GM12878 (cell line): Measurements from ENCODE around the gene HUNK. TPM values are rescaled to one million over a fixed set of nuclear protein-coding genes. Genes with fewer than 3 reads are reported as not detected.

ENCODE experiments used
- ATAC-seq: fragments of 200-7000 bp; cut with Tn5 transposase; 3 replicates; pipeline ENCODE4 v1.9.1; 2020; ENCODE audit warnings: mild to moderate bottlenecking, moderate library complexity
- BruUV-seq: library from RNA; stranded (reverse); fragments of 400-500 nt; replicated peaks from 2 replicates; lab custom pipeline; 2021; lab: Mats Ljungman, UMichigan
- CTCF ChIA-PET: fragments of 300-600 bp; sonication (Branson Sonifier 250); formaldehyde crosslinking; extraction: SDS; loops from one replicate; lab custom pipeline; 2021; ENCODE audit warnings: inconsistent platforms; lab: Yijun Ruan, JAX
- POLR2A ChIA-PET: fragments of 350-600 bp; formaldehyde crosslinking; extraction: SDS; loops from one replicate; lab custom pipeline; 2021; ENCODE audit warnings: inconsistent platforms; lab: Charles Lee
- RAD21 ChIA-PET: fragments of 300-600 bp; sonication (Branson Sonifier 250); formaldehyde crosslinking; loops from one replicate; lab custom pipeline; 2023; ENCODE audit warnings: antibody characterized with exemption; ENCODE audit not compliant: unreplicated experiment; lab: Charles Lee
- SMC1A ChIA-PET: fragments of 300-600 bp; sonication (Branson Sonifier 250); formaldehyde crosslinking; loops from one replicate; lab custom pipeline; 2023; ENCODE audit not compliant: unreplicated experiment, uncharacterized antibody; lab: Charles Lee
- DNase-seq: peaks from one replicate; pipeline ENCODE4 v3.0.0-alpha.2; 2011; ENCODE audit warnings: low read depth, low spot score
- FAIRE-seq: peaks from 3 replicates; lab custom pipeline; 2011; peaks lifted over from hg19 to GRCh38; lab: Jason Lieb, UNC
- H2AFZ ChIP-seq: 2 replicates; pipeline ENCODE4 v1.6.0; 2011; ENCODE audit warnings: low read depth, low read length, control low read depth; ENCODE audit not compliant: control insufficient read depth
- H3K27ac ChIP-seq: 2 replicates; pipeline ENCODE4 v1.5.1; 2011; ENCODE audit warnings: control low read depth; ENCODE audit not compliant: control insufficient read depth, insufficient read depth
- H3K27me3 ChIP-seq, 2 experiments: replicated peaks in 1 of 2; 2 replicates each; pipeline versions ENCODE4 v1.6.0 to v1.6.1; 2011; ENCODE audit warnings: low read length in 1 of 2; ENCODE audit not compliant: control insufficient read depth in 2 of 2, insufficient read depth in 2 of 2
- H3K36me3 ChIP-seq, 2 experiments: 2 replicates each; pipeline ENCODE4 v1.5.1; 2011; ENCODE audit warnings: low read length in 1 of 2; ENCODE audit not compliant: control insufficient read depth in 2 of 2, insufficient read depth in 2 of 2
- H3K4me1 ChIP-seq: 2 replicates; pipeline ENCODE4 v1.6.1; 2011; ENCODE audit warnings: mild to moderate bottlenecking, low read length, moderate library complexity, mixed read lengths; ENCODE audit not compliant: control insufficient read depth, insufficient read depth
- H3K4me2 ChIP-seq: 2 replicates; pipeline ENCODE4 v1.6.0; 2011; ENCODE audit warnings: control low read depth; ENCODE audit not compliant: control insufficient read depth, insufficient read depth
- H3K4me3 ChIP-seq: fragments of 200-600 bp; sonication (generic); 2 replicates; pipeline ENCODE4 v1.5.1; 2016
- H3K79me2 ChIP-seq: 2 replicates; pipeline ENCODE4 v1.6.0; 2011; ENCODE audit warnings: low read length; ENCODE audit not compliant: control insufficient read depth, insufficient read depth
- H3K9ac ChIP-seq: 2 replicates; pipeline ENCODE4 v1.8.0; 2011; ENCODE audit warnings: low read length, control low read depth, mixed read lengths; ENCODE audit not compliant: control insufficient read depth, insufficient read depth
- H3K9me3 ChIP-seq: replicated peaks from 3 replicates; pipeline ENCODE4 v1.5.1; 2011; ENCODE audit warnings: mild to moderate bottlenecking, low read length; ENCODE audit not compliant: control insufficient read depth, insufficient read depth
- H4K20me1 ChIP-seq: 2 replicates; pipeline ENCODE4 v1.6.0; 2011; ENCODE audit not compliant: control insufficient read depth, insufficient read depth
- ATF7 ChIP-seq: fragments of 450-650 bp; IDR thresholded peaks from 2 replicates; pipeline ENCODE4 v1.6.1; 2016; ENCODE audit warnings: low read depth, mild to moderate bottlenecking
- CEBPB ChIP-seq, 2 experiments: fragments of 150-350 bp in 1 of 2; IDR thresholded peaks; 2 replicates each; pipeline ENCODE4 v1.6.1; 2012 to 2014; ENCODE audit warnings: low read depth in 2 of 2, low read length in 2 of 2, borderline replicate concordance in 1 of 2, inconsistent platforms in 1 of 2
- HDGF ChIP-seq: fragments of 450-650 bp; IDR thresholded peaks from 2 replicates; pipeline ENCODE4 v1.6.1; 2016; ENCODE audit warnings: antibody characterized with exemption
- IKZF2 ChIP-seq, 2 experiments: fragments of 450-650 bp; IDR thresholded peaks; 2 replicates each; pipeline ENCODE4 v1.6.1; 2017; ENCODE audit warnings: mild to moderate bottlenecking in 2 of 2, moderate library complexity in 2 of 2
- MTA2 ChIP-seq: fragments of 450-650 bp; IDR thresholded peaks from 2 replicates; pipeline ENCODE4 v1.6.1; 2016; ENCODE audit warnings: low read depth, mild to moderate bottlenecking, moderate library complexity
- NR2C1 ChIP-seq: fragments of 450-650 bp; IDR thresholded peaks from 2 replicates; pipeline ENCODE4 v1.6.1; 2017; ENCODE audit warnings: antibody characterized with exemption, mild to moderate bottlenecking, moderate library complexity
- POLR2AphosphoS5 ChIP-seq: IDR thresholded peaks from 2 replicates; pipeline ENCODE4 v1.6.1; 2011; ENCODE audit warnings: mild to moderate bottlenecking, low read length, inconsistent platforms
- RAD51 ChIP-seq: fragments of 450-650 bp; IDR thresholded peaks from 2 replicates; pipeline ENCODE4 v1.6.1; 2016; ENCODE audit warnings: moderate library complexity, mild to moderate bottlenecking, inconsistent platforms
- SPI1 ChIP-seq: IDR thresholded peaks from 2 replicates; pipeline ENCODE4 v1.6.1; 2011; ENCODE audit warnings: low read depth, mild to moderate bottlenecking, low read length, moderate library complexity, borderline replicate concordance; ENCODE audit not compliant: insufficient read depth
- WGBS: methylation state at CpG from one replicate; pipeline ENCODE4 v1.1.6; 2016; ENCODE audit warnings: low lambda C conversion rate; ENCODE audit not compliant: insufficient replicate concordance, insufficient coverage; ENCODE audit errors: missing lambda C conversion rate; 5-methylcytosine and 5-hydroxymethylcytosine counted together
- in situ Hi-C: fragments of 300-500 bp; cut with MboI; formaldehyde crosslinking; loops from 9 replicates; pipeline ENCODE4 v1.14.3; 2018; ENCODE audit warnings: mixed read lengths
- intact Hi-C: fragments of 100-400 bp; cut with micrococcal nuclease; formaldehyde crosslinking; loops from one replicate; pipeline ENCODE4 v1.14.2; 2022; ENCODE audit not compliant: unreplicated experiment
- polyA plus RNA-seq, 11 experiments: library from polyadenylated mRNA; depleted of rRNA in 4 of 11; unstranded in 6 of 11; stranded (reverse) in 5 of 11; fragments of >200 nt; fragmentation: Nextera tagmentation in 4 of 11; fragmentation: Illumina TruSeq in 1 of 11; extraction: Ambion mirVana in 4 of 11; extraction: Trizol in 1 of 11; gene quantifications; 1 replicate in 1 of 11; 2 replicates in 10 of 11; pipeline versions ENCODE4 v1.2.1 to v1.2.3, GENCODE V29; 2011 to 2016; ENCODE audit warnings: inconsistent platforms in 2 of 11, missing spikeins in 2 of 11, low read depth in 1 of 11
- total RNA-seq, 4 experiments: library from RNA; depleted of rRNA in 3 of 4; stranded (reverse); fragments of >200 nt in 3 of 4; fragmentation: Illumina TruSeq in 1 of 4; extraction: Trizol in 1 of 4; gene quantifications; 2 replicates each; pipeline versions ENCODE4 v1.2.1 to v1.2.3, GENCODE V29; 2013 to 2021
- TF ChIP-seq, protein P1 (sequence below): fragments of 450-650 bp; IDR thresholded peaks from 2 replicates; pipeline ENCODE4 v1.6.1; 2016; ENCODE audit warnings: mild to moderate bottlenecking
- TF ChIP-seq, protein P2 (sequence below): fragments of 450-650 bp; formaldehyde crosslinking; IDR thresholded peaks from 2 replicates; pipeline ENCODE4 v1.4.0; 2020; ENCODE audit warnings: mild to moderate bottlenecking, moderate library complexity

Gene HUNK
- total and polyA plus RNA-seq, 10 of the 15 experiments (the other 5 are each of a cell fraction or from before 2014, with no cell fraction given), result under 0.01 to 0.14 (median 0.03) TPM; not detected in 7

DNA sequence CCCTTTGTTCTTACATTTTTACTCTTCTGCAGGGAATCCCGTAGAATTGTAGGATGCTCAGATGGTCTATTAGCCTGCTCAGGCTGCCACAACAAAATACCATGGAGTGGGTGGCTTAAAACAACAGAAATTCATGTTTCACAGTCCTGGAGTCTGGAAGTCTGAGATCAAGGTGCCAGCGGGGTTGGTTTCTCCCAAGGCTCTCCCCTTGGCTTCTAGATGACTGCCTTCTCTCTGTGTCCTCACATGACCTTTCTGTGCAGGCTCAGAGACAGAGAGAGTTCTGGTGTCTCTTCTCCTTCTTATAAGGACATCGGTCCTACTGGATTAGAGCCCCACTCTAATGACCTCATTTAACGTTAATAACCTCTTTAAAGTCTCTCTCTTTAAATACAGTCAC is 41.7 kb downstream of the HUNK start:
- ChIA-PET CTCF (no interaction called here), RAD21 (no interaction called here), SMC1A (no interaction called here)
- Histone ChIP-seq H4K20me1 (no peaks in the 10 kb centered on the region), H3K27me3 (0 out of 4 replicates have a peak, but pooled peaks cover under 1 to 2% of the 10 kb centered on the region in 2 experiments), H3K27ac (no peak overlapping the region)
- FAIRE-seq (no peak), ATAC-seq (no peak)
- 26% methylated on average over 4 of the region's 4 CpGs for WGBS
- intact Hi-C loops, result no loop called here
- TF ChIP-seq ATF7 (no peak), HDGF (no peak), MTA2 (no peak), NR2C1 (no peak), IKZF2 (IDR thresholded peaks at IDR 0.05) (no peak), SPI1 (no peak), POLR2AphosphoS5 (no peak), RAD51 (no peak)
- TF ChIP-seq, all 136 proteins: peak for 0
- Histone ChIP-seq H2AFZ (no peak overlapping the region), H3K4me3 (no peak overlapping the region), H3K9ac (no peak overlapping the region), H3K79me2 (no peaks in the 10 kb centered on the region), H3K36me3 (no peaks in the 10 kb centered on the region), H3K4me1 (no peaks in the 10 kb centered on the region), H3K9me3 (no peaks in the 10 kb centered on the region), H3K4me2 (no peak overlapping the region)
- no TSS peak for BruUV-seq
- DNase-seq, result no peak
- in situ Hi-C loops, result no loop called here
- POLR2A ChIA-PET, result no interaction called here

DNA sequence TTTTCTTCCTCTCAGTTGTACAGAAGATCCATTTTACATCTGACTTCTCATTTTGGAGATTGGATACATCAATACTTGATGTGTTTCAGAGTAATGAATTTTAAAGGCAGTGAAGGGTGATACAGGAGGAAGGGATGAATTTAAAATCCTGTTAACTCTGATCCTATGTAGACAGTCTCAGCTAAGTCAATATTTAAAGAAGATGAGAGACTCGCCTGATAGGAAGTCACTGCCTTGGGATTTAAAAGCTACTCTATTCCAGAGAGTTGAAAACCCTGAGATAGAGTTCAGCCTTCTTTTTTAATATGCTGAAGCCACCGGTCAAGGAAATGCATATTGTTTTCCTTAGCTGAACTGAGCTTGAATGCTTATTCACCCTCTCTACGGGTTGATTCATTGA is 42.7 kb downstream of the HUNK start:
- in situ Hi-C loops, result no loop called here
- ChIA-PET CTCF (no interaction called here), POLR2A (no interaction called here), RAD21 (interaction anchor here (0.8 kb wide), 1 partner anchor 11 kb away, joined by 5 read pairs; no protein-coding TSS in a partner anchor), SMC1A (no interaction called here)
- BruUV-seq, result no TSS peak
- H3K9me3 ChIP-seq, result no peaks in the 10 kb centered on the region
- H3K4me3 ChIP-seq, result no peak overlapping the region
- no peaks in the 10 kb centered on the region for H4K20me1 ChIP-seq
- intact Hi-C loops, result no loop called here
- H3K27ac ChIP-seq, result no peak overlapping the region
- H3K4me1 ChIP-seq, result no peaks in the 10 kb centered on the region
- H3K27me3 ChIP-seq, result 0 out of 4 replicates have a peak, but pooled peaks cover 0 to 2% of the 10 kb centered on the region in 2 experiments
- no peaks in the 10 kb centered on the region for H3K36me3 ChIP-seq
- DNase-seq, result no peak
- WGBS, result 31% methylated on average over 3 of the region's 3 CpGs
- no peak for ATAC-seq
- no peak overlapping the region for H3K4me2 ChIP-seq
- FAIRE-seq, result no peak
- H2AFZ ChIP-seq, result no peak overlapping the region
- no peaks in the 10 kb centered on the region for H3K79me2 ChIP-seq
- no peak overlapping the region for H3K9ac ChIP-seq
- TF ChIP-seq CEBPB (IDR thresholded peaks at IDR 0.05; ENCODE audit: borderline replicate concordance in 1 of 2, low read depth in 2 of 2, low read length in 2 of 2), result no peak
- TF ChIP-seq, protein P1, sequence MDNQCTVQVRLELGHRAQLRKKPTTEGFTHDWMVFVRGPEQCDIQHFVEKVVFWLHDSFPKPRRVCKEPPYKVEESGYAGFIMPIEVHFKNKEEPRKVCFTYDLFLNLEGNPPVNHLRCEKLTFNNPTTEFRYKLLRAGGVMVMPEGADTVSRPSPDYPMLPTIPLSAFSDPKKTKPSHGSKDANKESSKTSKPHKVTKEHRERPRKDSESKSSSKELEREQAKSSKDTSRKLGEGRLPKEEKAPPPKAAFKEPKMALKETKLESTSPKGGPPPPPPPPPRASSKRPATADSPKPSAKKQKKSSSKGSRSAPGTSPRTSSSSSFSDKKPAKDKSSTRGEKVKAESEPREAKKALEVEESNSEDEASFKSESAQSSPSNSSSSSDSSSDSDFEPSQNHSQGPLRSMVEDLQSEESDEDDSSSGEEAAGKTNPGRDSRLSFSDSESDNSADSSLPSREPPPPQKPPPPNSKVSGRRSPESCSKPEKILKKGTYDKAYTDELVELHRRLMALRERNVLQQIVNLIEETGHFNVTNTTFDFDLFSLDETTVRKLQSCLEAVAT, result no peak
- TF ChIP-seq, protein P2, sequence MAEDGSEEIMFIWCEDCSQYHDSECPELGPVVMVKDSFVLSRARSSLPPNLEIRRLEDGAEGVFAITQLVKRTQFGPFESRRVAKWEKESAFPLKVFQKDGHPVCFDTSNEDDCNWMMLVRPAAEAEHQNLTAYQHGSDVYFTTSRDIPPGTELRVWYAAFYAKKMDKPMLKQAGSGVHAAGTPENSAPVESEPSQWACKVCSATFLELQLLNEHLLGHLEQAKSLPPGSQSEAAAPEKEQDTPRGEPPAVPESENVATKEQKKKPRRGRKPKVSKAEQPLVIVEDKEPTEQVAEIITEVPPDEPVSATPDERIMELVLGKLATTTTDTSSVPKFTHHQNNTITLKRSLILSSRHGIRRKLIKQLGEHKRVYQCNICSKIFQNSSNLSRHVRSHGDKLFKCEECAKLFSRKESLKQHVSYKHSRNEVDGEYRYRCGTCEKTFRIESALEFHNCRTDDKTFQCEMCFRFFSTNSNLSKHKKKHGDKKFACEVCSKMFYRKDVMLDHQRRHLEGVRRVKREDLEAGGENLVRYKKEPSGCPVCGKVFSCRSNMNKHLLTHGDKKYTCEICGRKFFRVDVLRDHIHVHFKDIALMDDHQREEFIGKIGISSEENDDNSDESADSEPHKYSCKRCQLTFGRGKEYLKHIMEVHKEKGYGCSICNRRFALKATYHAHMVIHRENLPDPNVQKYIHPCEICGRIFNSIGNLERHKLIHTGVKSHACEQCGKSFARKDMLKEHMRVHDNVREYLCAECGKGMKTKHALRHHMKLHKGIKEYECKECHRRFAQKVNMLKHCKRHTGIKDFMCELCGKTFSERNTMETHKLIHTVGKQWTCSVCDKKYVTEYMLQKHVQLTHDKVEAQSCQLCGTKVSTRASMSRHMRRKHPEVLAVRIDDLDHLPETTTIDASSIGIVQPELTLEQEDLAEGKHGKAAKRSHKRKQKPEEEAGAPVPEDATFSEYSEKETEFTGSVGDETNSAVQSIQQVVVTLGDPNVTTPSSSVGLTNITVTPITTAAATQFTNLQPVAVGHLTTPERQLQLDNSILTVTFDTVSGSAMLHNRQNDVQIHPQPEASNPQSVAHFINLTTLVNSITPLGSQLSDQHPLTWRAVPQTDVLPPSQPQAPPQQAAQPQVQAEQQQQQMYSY (CRISPR knock-in tag), result no peak
